ENCODE measurements around the gene CDRT4. TPM values are rescaled to one million over a fixed set of nuclear protein-coding genes. Genes with fewer than 3 reads are reported as not detected.

CDRT4 gene
- total RNA-seq, 1 donor = 2.9 TPM

DNA sequence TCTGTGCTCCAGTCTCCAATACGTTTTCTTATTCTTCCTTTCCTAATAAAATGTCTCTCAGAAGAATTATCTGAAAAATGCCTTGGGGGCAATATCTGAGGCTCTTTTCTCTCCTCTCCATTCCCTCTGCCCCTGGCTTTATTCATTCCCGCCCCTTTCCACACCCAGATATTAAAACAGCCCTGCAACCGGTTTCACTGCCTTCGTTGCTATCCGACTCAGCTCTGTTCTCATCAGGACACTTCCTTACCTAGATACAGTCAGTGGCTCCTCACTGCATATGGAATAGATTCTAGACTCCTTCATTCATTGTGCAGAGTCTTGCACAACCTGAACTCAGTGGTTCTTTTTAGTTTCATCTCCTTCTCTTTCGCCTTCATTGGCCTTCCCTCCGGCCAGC lies 74.0 kb downstream of the CDRT4 start:
- DNase-seq (ENCODE audit: low read depth) = no peak
- H3K4me3 ChIP-seq (ENCODE audit: low read depth, low read length) = no peak overlapping the region
- TF ChIP-seq, protein P1, sequence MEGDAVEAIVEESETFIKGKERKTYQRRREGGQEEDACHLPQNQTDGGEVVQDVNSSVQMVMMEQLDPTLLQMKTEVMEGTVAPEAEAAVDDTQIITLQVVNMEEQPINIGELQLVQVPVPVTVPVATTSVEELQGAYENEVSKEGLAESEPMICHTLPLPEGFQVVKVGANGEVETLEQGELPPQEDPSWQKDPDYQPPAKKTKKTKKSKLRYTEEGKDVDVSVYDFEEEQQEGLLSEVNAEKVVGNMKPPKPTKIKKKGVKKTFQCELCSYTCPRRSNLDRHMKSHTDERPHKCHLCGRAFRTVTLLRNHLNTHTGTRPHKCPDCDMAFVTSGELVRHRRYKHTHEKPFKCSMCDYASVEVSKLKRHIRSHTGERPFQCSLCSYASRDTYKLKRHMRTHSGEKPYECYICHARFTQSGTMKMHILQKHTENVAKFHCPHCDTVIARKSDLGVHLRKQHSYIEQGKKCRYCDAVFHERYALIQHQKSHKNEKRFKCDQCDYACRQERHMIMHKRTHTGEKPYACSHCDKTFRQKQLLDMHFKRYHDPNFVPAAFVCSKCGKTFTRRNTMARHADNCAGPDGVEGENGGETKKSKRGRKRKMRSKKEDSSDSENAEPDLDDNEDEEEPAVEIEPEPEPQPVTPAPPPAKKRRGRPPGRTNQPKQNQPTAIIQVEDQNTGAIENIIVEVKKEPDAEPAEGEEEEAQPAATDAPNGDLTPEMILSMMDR (IDR thresholded peaks at IDR 0.05; ENCODE audit: insufficient read depth, low read length) = no peak

DNA sequence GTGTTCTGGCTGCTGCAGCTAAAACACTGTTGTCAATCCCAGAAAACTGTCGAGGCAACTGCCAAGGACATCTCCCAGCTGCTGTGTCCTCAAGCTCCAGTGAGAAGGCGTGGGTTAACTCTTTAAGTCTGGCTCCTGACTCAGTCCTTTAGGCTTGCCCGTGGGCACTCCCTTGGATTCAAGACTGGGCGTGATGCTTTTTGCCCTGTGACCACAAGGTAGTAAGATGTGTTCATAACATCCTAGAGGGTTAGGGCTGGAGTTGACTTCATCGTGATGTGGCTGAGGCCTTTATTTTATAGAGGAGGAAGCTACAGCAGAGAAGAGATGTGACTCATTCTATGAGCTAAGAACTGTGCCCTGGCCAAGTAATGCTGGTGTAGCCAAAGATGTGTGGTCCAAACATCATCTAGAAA lies 75.1 kb downstream of the CDRT4 start:
- TF ChIP-seq, protein P1 (IDR thresholded peaks at IDR 0.05; ENCODE audit: insufficient read depth, low read length) = no peak
- DNase-seq (ENCODE audit: low read depth) = peak; percentile 84
- no peak overlapping the region for H3K4me3 ChIP-seq (ENCODE audit: low read depth, low read length)

DNA sequence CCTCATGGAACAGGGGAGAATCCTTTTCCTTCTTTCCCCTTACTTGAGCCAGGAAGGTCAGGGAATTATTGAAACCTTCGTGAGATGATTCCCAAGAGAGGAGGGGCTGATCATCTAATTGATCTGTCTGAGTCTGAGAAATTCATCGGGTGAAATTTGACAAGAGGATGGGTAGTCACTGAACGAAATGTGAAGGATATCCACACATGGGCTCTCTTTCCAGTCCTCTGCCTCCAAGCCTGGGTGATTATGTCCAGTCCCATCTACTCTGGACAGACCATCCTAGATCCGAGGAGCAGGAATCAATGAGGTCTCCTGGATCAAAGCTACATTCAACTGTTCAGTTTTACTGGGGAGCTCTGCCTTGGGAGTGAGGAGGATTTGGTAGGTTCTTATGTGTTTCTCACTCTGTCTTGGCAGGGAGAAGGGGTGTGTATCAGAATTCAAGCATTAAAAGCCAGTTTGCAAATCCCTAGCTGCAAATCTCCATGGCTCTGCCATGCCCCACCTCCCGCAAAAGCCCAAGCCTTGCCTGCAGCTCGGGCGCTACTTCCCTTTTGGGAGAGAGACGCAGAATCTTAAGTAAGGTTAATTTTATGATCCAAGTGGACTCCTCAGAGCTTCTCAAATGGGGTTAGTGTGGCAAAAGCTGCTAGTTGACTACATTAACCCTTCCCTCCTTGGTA lies 78.9 kb downstream of the CDRT4 start:
- H3K4me3 ChIP-seq (ENCODE audit: low read depth, low read length) = no peak overlapping the region
- DNase-seq (ENCODE audit: low read depth) = no peak

DNA sequence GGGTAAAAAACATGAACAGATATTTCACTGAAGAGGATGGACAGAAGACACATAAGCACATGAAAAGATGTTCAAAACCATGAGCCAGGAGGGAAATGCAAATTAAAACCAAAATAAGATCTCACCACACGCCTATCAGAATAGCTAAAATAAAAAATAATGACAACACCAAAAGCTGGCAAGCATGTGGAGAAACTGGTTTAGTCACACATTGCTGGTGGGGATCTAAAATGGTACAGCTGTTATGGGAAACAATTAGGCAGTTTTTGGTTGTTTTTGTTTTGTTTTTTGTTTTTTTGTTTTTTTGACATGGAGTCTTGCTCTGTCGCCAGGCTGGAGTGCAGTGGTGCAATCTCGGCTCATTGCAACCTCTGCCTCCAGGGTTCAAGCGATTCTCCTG lies 81.3 kb downstream of the CDRT4 start:
- no peak for DNase-seq (ENCODE audit: low read depth)
- TF ChIP-seq, protein P1 (IDR thresholded peaks at IDR 0.05; ENCODE audit: insufficient read depth, low read length) = no peak
- H3K4me3 ChIP-seq (ENCODE audit: low read depth, low read length) = no peak overlapping the region

More for the DNA sequence above, 78.9 kb downstream of the CDRT4 start:
- TF ChIP-seq, protein P1 (IDR thresholded peaks at IDR 0.05; ENCODE audit: insufficient read depth, low read length) = no peak

Other genes starting within 250 kb of the CDRT4 start
- gene PMP22, start 202.3 kb downstream of the CDRT4 start, total RNA-seq (ENCODE audit: low replicate concordance) = 111 and 115 TPM in 2 replicates
- gene TEKT3, start 126.0 kb downstream of the CDRT4 start, total RNA-seq (ENCODE audit: low replicate concordance) = 0.63 TPM in 1 of 2 replicates, not detected in the other
- gene TVP23C, start 95.9 kb upstream of the CDRT4 start, total RNA-seq (ENCODE audit: low replicate concordance) = 22.6 and 25.1 TPM in 2 replicates
- 0.27 TPM in 1 of 2 replicates, not detected in the other for gene FBXW10B, start 152.1 kb upstream of the CDRT4 start, total RNA-seq (ENCODE audit: low replicate concordance)
- 36.7 and 60.4 TPM in 2 replicates for gene TRIM16, start 216.7 kb upstream of the CDRT4 start, total RNA-seq (ENCODE audit: low replicate concordance)
- 33.7 and 86.2 TPM in 2 replicates for gene ZNF286A, start 232.1 kb upstream of the CDRT4 start, total RNA-seq (ENCODE audit: low replicate concordance)